Panc1 (cell line): Measurements from ENCODE around the gene RIMBP2. TPM values are rescaled to one million over a fixed set of nuclear protein-coding genes. Genes with fewer than 3 reads are reported as not detected.

ENCODE experiments used
- ATAC-seq: fragments of 200-7000 bp; cut with Tn5 transposase; 2 replicates; pipeline ENCODE4 v1.9.1; 2020; ENCODE audit warnings: mild to moderate bottlenecking, moderate library complexity
- BruUV-seq: library from RNA; stranded (reverse); fragments of 400-500 nt; replicated peaks from 2 replicates; lab custom pipeline; 2021; lab: Mats Ljungman, UMichigan
- CTCF ChIA-PET: fragments of 300-600 bp; sonication (Branson Sonifier 250); formaldehyde crosslinking; loops from one replicate; lab custom pipeline; 2022; ENCODE audit warnings: antibody characterized with exemption; lab: Charles Lee
- POLR2A ChIA-PET: fragments of 300-600 bp; sonication (Branson Sonifier 250); formaldehyde crosslinking; loops from one replicate; lab custom pipeline; 2022; ENCODE audit warnings: antibody characterized with exemption; lab: Charles Lee
- DNase-seq: peaks from one replicate; pipeline ENCODE4 v3.0.0-alpha.2; 2010; ENCODE audit warnings: low read depth, low spot score
- H3K27ac ChIP-seq: 2 replicates; pipeline ENCODE4 v1.5.1; 2011; ENCODE audit warnings: mild to moderate bottlenecking, low read length, inconsistent platforms
- H3K27me3 ChIP-seq: fragments of 200-500 bp; sonication (Bioruptor generic); 2 replicates; pipeline ENCODE4 v1.6.0; 2014; ENCODE audit warnings: low read length, inconsistent platforms; ENCODE audit not compliant: control insufficient read depth, insufficient read depth
- H3K36me3 ChIP-seq: fragments of 200-500 bp; sonication (Bioruptor generic); 2 replicates; pipeline ENCODE4 v1.5.1; 2014; ENCODE audit warnings: inconsistent platforms, mild to moderate bottlenecking, low read length, moderate library complexity; ENCODE audit not compliant: control insufficient read depth, insufficient read depth
- H3K4me1 ChIP-seq: 2 replicates; pipeline ENCODE4 v1.5.1; 2011; ENCODE audit warnings: inconsistent platforms, mild to moderate bottlenecking, low read length, moderate library complexity; ENCODE audit not compliant: control insufficient read depth, insufficient read depth
- H3K4me3 ChIP-seq, 2 experiments: 2 replicates each; pipeline ENCODE4 v1.5.1; 2011 to 2012; ENCODE audit warnings: low read depth in 2 of 2, low read length in 2 of 2, mild to moderate bottlenecking in 2 of 2, inconsistent platforms in 1 of 2, moderate library complexity in 1 of 2
- H3K9me3 ChIP-seq: fragments of 200-500 bp; sonication (Bioruptor generic); 2 replicates; pipeline ENCODE4 v1.5.1; 2014; ENCODE audit warnings: low read depth, mild to moderate bottlenecking, inconsistent platforms, low read length, moderate library complexity; ENCODE audit not compliant: control insufficient read depth, insufficient read depth
- POLR2AphosphoS5 ChIP-seq: IDR thresholded peaks from 2 replicates; pipeline ENCODE4 v1.6.1; 2012; ENCODE audit warnings: mild to moderate bottlenecking, low read depth, low read length, moderate library complexity
- SIN3A ChIP-seq: IDR thresholded peaks from 2 replicates; pipeline ENCODE4 v1.6.1; 2012; ENCODE audit warnings: low read depth, mild to moderate bottlenecking, low read length, moderate library complexity, borderline replicate concordance; ENCODE audit not compliant: insufficient read depth
- TCF7L2 ChIP-seq: IDR thresholded peaks from 2 replicates; pipeline ENCODE4 v1.6.1; 2011; ENCODE audit warnings: mild to moderate bottlenecking, low read depth, low read length, inconsistent platforms
- in situ Hi-C: cut with HindIII; loops from 2 replicates; pipeline ENCODE4 v1.10.0; 2016; ENCODE audit warnings: low sequenced_read_pairs, low pct_unique_long_range_greater_than_20kb
- intact Hi-C: fragments of 100-400 bp; cut with micrococcal nuclease; formaldehyde crosslinking; loops from one replicate; pipeline ENCODE4 v1.10.0; 2022; ENCODE audit not compliant: unreplicated experiment
- total RNA-seq: library from RNA; stranded (reverse); gene quantifications from one replicate; pipeline ENCODE4 v1.2.1, GENCODE V29; 2021; ENCODE audit not compliant: unreplicated experiment
- TF ChIP-seq, protein P1 (sequence below), 2 experiments: IDR thresholded peaks; 2 replicates each; pipeline ENCODE4 v1.6.1; 2011 to 2012; ENCODE audit warnings: low read depth in 2 of 2, control low read depth in 1 of 2, low read length in 1 of 2, mild to moderate bottlenecking in 1 of 2, moderate library complexity in 1 of 2; ENCODE audit not compliant: insufficient read depth in 1 of 2
- TF ChIP-seq, protein P2 (sequence below): fragments of 450-650 bp; IDR thresholded peaks from 2 replicates; pipeline ENCODE4 v1.5.1; 2017; ENCODE audit warnings: mild to moderate bottlenecking

RIMBP2 gene
- total RNA-seq, 1 experiment from 2014 or later = not detected

DNA sequence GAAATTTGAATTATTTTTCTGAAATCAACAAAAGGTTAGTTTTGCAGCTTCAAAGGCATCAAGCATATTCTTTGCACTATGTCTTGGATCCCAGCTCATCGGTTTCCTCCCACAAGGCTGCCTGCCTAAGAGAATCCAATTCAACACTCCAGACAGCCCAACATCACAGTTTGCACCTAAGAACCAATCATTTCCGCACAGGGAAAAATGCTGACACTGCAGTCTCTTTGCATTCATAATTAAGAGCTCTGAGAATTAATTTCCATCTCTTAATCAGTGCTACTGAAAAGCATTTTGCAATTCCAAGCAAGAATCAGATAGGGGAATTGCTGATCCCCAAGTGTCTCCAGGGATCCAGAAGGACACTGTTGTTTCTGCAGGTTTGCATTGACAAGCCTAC lies 202.5 kb downstream of the RIMBP2 start:
- H3K4me1 ChIP-seq = no peaks in the 10 kb centered on the region
- no peaks in the 10 kb centered on the region; the same call in 1 of the 2 replicates for H3K27me3 ChIP-seq
- DNase-seq (no peak), ATAC-seq (no peak)
- no peak overlapping the region for H3K27ac ChIP-seq
- no peaks in the 10 kb centered on the region for H3K36me3 ChIP-seq
- ChIA-PET CTCF (no interaction called here), POLR2A (no interaction called here)
- H3K4me3 ChIP-seq = no peak overlapping the region
- no peaks in the 10 kb centered on the region for H3K9me3 ChIP-seq
- intact Hi-C loops = no loop called here
- TF ChIP-seq, protein P1, sequence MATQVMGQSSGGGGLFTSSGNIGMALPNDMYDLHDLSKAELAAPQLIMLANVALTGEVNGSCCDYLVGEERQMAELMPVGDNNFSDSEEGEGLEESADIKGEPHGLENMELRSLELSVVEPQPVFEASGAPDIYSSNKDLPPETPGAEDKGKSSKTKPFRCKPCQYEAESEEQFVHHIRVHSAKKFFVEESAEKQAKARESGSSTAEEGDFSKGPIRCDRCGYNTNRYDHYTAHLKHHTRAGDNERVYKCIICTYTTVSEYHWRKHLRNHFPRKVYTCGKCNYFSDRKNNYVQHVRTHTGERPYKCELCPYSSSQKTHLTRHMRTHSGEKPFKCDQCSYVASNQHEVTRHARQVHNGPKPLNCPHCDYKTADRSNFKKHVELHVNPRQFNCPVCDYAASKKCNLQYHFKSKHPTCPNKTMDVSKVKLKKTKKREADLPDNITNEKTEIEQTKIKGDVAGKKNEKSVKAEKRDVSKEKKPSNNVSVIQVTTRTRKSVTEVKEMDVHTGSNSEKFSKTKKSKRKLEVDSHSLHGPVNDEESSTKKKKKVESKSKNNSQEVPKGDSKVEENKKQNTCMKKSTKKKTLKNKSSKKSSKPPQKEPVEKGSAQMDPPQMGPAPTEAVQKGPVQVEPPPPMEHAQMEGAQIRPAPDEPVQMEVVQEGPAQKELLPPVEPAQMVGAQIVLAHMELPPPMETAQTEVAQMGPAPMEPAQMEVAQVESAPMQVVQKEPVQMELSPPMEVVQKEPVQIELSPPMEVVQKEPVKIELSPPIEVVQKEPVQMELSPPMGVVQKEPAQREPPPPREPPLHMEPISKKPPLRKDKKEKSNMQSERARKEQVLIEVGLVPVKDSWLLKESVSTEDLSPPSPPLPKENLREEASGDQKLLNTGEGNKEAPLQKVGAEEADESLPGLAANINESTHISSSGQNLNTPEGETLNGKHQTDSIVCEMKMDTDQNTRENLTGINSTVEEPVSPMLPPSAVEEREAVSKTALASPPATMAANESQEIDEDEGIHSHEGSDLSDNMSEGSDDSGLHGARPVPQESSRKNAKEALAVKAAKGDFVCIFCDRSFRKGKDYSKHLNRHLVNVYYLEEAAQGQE (IDR thresholded peaks at IDR 0.05; ENCODE audit: insufficient read depth in 1 of 2, low read depth in 2 of 2, low read length in 1 of 2) = no peak
- TF ChIP-seq TCF7L2 (no peak), POLR2AphosphoS5 (no peak), SIN3A (no peak)
- TF ChIP-seq, protein P2, sequence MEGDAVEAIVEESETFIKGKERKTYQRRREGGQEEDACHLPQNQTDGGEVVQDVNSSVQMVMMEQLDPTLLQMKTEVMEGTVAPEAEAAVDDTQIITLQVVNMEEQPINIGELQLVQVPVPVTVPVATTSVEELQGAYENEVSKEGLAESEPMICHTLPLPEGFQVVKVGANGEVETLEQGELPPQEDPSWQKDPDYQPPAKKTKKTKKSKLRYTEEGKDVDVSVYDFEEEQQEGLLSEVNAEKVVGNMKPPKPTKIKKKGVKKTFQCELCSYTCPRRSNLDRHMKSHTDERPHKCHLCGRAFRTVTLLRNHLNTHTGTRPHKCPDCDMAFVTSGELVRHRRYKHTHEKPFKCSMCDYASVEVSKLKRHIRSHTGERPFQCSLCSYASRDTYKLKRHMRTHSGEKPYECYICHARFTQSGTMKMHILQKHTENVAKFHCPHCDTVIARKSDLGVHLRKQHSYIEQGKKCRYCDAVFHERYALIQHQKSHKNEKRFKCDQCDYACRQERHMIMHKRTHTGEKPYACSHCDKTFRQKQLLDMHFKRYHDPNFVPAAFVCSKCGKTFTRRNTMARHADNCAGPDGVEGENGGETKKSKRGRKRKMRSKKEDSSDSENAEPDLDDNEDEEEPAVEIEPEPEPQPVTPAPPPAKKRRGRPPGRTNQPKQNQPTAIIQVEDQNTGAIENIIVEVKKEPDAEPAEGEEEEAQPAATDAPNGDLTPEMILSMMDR = no peak
- in situ Hi-C loops = no loop called here
- no TSS peak for BruUV-seq

DNA sequence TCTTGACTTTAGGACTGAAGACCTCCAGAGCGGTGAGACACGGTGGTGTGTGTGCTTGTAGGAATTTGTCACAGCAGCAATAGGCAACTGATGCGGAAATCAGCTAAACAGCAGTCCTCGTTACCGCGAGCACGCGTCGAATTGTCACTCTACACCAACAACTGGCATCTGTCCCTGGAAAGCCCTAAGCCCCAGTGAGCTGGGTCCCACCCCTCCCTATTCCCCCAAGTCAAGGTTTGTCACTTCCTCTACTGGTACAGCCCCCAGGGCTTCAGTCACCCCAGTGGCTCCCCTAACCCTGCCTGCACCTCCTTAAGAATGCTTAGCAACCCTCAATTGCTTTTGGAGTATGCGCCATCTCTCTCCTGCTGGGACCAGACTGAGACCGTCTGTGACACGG lies 204.8 kb downstream of the RIMBP2 start:
- intact Hi-C loops (no loop called here), in situ Hi-C loops (no loop called here)
- Histone ChIP-seq H3K27ac (no peak overlapping the region), H3K27me3 (no peaks in the 10 kb centered on the region; the same call in 1 of the 2 replicates), H3K36me3 (no peaks in the 10 kb centered on the region), H3K4me3 (no peak overlapping the region), H3K9me3 (no peaks in the 10 kb centered on the region), H3K4me1 (no peaks in the 10 kb centered on the region)
- ChIA-PET POLR2A (no interaction called here), CTCF (no interaction called here)
- BruUV-seq = no TSS peak
- TF ChIP-seq SIN3A (no peak), TCF7L2 (no peak), POLR2AphosphoS5 (no peak)
- TF ChIP-seq, protein P1 (IDR thresholded peaks at IDR 0.05; ENCODE audit: insufficient read depth in 1 of 2, low read depth in 2 of 2, low read length in 1 of 2) = no peak
- TF ChIP-seq, protein P2 = no peak
- ATAC-seq (no peak), DNase-seq (no peak)
